Ascending aorta (tissue), 2 donors: ENCODE data around the gene TMEM171. TPM values are rescaled to one million over a fixed set of nuclear protein-coding genes. Genes with fewer than 3 reads are reported as not detected.

Source experiments
- DNase-seq, 2 donors: peaks; one replicate each; pipeline ENCODE4 v3.0.0-alpha.2; 2019; ENCODE audit warnings: low spot score in 2 of 2
- H3K27ac ChIP-seq, 2 donors: fragments of 200-600 bp; sonication (generic); one replicate each; pipeline ENCODE4 v1.5.1; 2016 to 2017; ENCODE audit warnings: mild to moderate bottlenecking in 1 of 2
- H3K27me3 ChIP-seq: fragments of 200-600 bp; sonication (generic); one replicate; pipeline ENCODE4 v1.5.1; 2017
- H3K36me3 ChIP-seq, 2 donors: fragments of 200-600 bp; sonication (generic); one replicate each; pipeline ENCODE4 v1.5.1; 2016
- H3K4me1 ChIP-seq, 2 donors: fragments of 200-600 bp; sonication (generic); one replicate each; pipeline ENCODE4 v1.5.1; 2016 to 2017; ENCODE audit warnings: mild to moderate bottlenecking in 1 of 2
- H3K4me3 ChIP-seq, 2 donors: fragments of 200-600 bp; sonication (generic); one replicate each; pipeline ENCODE4 v1.5.1; 2016 to 2017; ENCODE audit warnings: mild to moderate bottlenecking in 1 of 2
- H3K9me3 ChIP-seq, 2 donors: fragments of 200-600 bp; sonication (generic); one replicate each; pipeline ENCODE4 v1.5.1; 2016
- CTCF ChIP-seq, 3 experiments: fragments of 200-600 bp in 2 of 3; fragments of 450-650 bp in 1 of 3; sonication (generic) in 2 of 3; IDR thresholded peaks; one replicate each; pipeline ENCODE4 v1.5.1; 2016 to 2019; ENCODE audit warnings: antibody characterized with exemption in 3 of 3, mild to moderate bottlenecking in 1 of 3, moderate library complexity in 1 of 3
- intact Hi-C: fragments of 100-400 bp; cut with DNase I; formaldehyde crosslinking; loops from one replicate; pipeline ENCODE4 v1.15.1; 2023
- total RNA-seq: library from RNA; depleted of rRNA; stranded (reverse); fragments of >200 nt; gene quantifications from one replicate; pipeline ENCODE4 v1.1.0, GENCODE V29; 2016

Gene TMEM171
- total RNA-seq, 1 donor from 2014 or later: not detected

GRCh38 chr5:73142035-73142434 is 21.7 kb downstream of the TMEM171 start:
- no peaks in the 10 kb centered on the region for H3K4me1 ChIP-seq
- intact Hi-C loops: no loop called here
- no peak for DNase-seq
- no peak overlapping the region for H3K4me3 ChIP-seq
- no peaks in the 10 kb centered on the region for H3K27me3 ChIP-seq
- no peaks in the 10 kb centered on the region for H3K9me3 ChIP-seq
- H3K27ac ChIP-seq: no peak overlapping the region
- no peaks in the 10 kb centered on the region for H3K36me3 ChIP-seq
- TF ChIP-seq CTCF (IDR thresholded peaks at IDR 0.05): no peak

- intact Hi-C loops: no loop called here
- H3K27me3 ChIP-seq: no peaks in the 10 kb centered on the region
- H3K27ac ChIP-seq: no peak overlapping the region
- DNase-seq: no peak
- no peaks in the 10 kb centered on the region for H3K9me3 ChIP-seq
- no peaks in the 10 kb centered on the region for H3K36me3 ChIP-seq
- no peak overlapping the region for H3K4me3 ChIP-seq
- no peaks in the 10 kb centered on the region for H3K4me1 ChIP-seq
- no peak for TF ChIP-seq CTCF (IDR thresholded peaks at IDR 0.05)
Measured at GRCh38 chr5:73143716-73144115, 23.3 kb downstream of the TMEM171 start.

GRCh38 chr5:73149540-73149939 is 29.2 kb downstream of the TMEM171 start:
- H3K27ac ChIP-seq: no peak overlapping the region
- H3K4me3 ChIP-seq: no peak overlapping the region
- no peaks in the 10 kb centered on the region for H3K4me1 ChIP-seq
- TF ChIP-seq CTCF (IDR thresholded peaks at IDR 0.05): no peak
- no peaks in the 10 kb centered on the region for H3K9me3 ChIP-seq
- no peaks in the 10 kb centered on the region for H3K36me3 ChIP-seq
- intact Hi-C loops: no loop called here
- no peaks in the 10 kb centered on the region for H3K27me3 ChIP-seq
- DNase-seq: no peak

- H3K9me3 ChIP-seq: no peaks in the 10 kb centered on the region
- DNase-seq: no peak
- H3K4me3 ChIP-seq: no peak overlapping the region
- no peaks in the 10 kb centered on the region for H3K36me3 ChIP-seq
- no peaks in the 10 kb centered on the region for H3K27me3 ChIP-seq
- TF ChIP-seq CTCF (IDR thresholded peaks at IDR 0.05): no peak
- intact Hi-C loops: no loop called here
- no peak overlapping the region for H3K27ac ChIP-seq
- H3K4me1 ChIP-seq: no peaks in the 10 kb centered on the region
Measured at GRCh38 chr5:73150876-73151275, 30.5 kb downstream of the TMEM171 start.

- no peak for TF ChIP-seq CTCF (IDR thresholded peaks at IDR 0.05)
- intact Hi-C loops: no loop called here
- Histone ChIP-seq H3K4me1 (no peaks in the 10 kb centered on the region), H3K27ac (no peak overlapping the region), H3K4me3 (no peak overlapping the region), H3K27me3 (no peaks in the 10 kb centered on the region), H3K9me3 (no peaks in the 10 kb centered on the region), H3K36me3 (no peaks in the 10 kb centered on the region)
- DNase-seq: no peak
Measured at GRCh38 chr5:73151766-73152410, 31.5 kb downstream of the TMEM171 start.
